Neuronal stem cell (in vitro differentiated cells): ENCODE data around the gene FAM181A.

ENCODE experiments used
- DNase-seq: peaks from one replicate; pipeline ENCODE4 v3.0.0-alpha.2; 2013; ENCODE audit warnings: low spot score
- H2AFZ ChIP-seq: one replicate; pipeline ENCODE4 v1.6.1; 2013; ENCODE audit warnings: mild to moderate bottlenecking, low read length, inconsistent platforms
- H2AK5ac ChIP-seq: 2 replicates; pipeline ENCODE4 v1.6.1; 2013; ENCODE audit warnings: low read depth, mild to moderate bottlenecking, inconsistent platforms, low read length, moderate library complexity, mixed read lengths
- H2BK120ac ChIP-seq: 2 replicates; pipeline ENCODE4 v1.6.1; 2013; ENCODE audit warnings: low read depth, mild to moderate bottlenecking, inconsistent platforms, low read length, moderate library complexity, mixed read lengths
- H2BK12ac ChIP-seq: one replicate; pipeline ENCODE4 v1.6.1; 2013; ENCODE audit warnings: low read length, inconsistent platforms
- H2BK15ac ChIP-seq: 2 replicates; pipeline ENCODE4 v1.6.1; 2013; ENCODE audit warnings: mild to moderate bottlenecking, low read length, inconsistent platforms, mixed read lengths
- H2BK5ac ChIP-seq: one replicate; pipeline ENCODE4 v1.6.1; 2013; ENCODE audit warnings: inconsistent platforms, mild to moderate bottlenecking, low read length, moderate library complexity
- H3K14ac ChIP-seq: one replicate; pipeline ENCODE4 v1.6.1; 2013; ENCODE audit warnings: low read length, inconsistent platforms
- H3K18ac ChIP-seq: 2 replicates; pipeline ENCODE4 v1.6.1; 2013; ENCODE audit warnings: low read length, inconsistent platforms
- H3K23ac ChIP-seq: 2 replicates; pipeline ENCODE4 v1.6.1; 2013; ENCODE audit warnings: low read depth, mild to moderate bottlenecking, mixed read lengths, low read length, inconsistent platforms; ENCODE audit not compliant: poor library complexity
- H3K27ac ChIP-seq: replicated peaks from 3 replicates; pipeline ENCODE4 v1.5.1; 2013; ENCODE audit warnings: low read length, inconsistent platforms
- H3K27me3 ChIP-seq, 3 experiments: 2 replicates each; pipeline ENCODE4 v1.6.1; 2013; ENCODE audit warnings: low read length in 3 of 3, mild to moderate bottlenecking in 2 of 3, inconsistent platforms in 1 of 3, low read depth in 1 of 3, mixed read lengths in 1 of 3, moderate library complexity in 1 of 3; ENCODE audit not compliant: control insufficient read depth in 3 of 3, insufficient read depth in 3 of 3
- H3K36me3 ChIP-seq, 2 donors: replicated peaks in 1 of 2; 2 replicates each; pipeline ENCODE4 v1.6.1; 2013; ENCODE audit warnings: low read length in 2 of 2; ENCODE audit not compliant: control insufficient read depth in 2 of 2, insufficient read depth in 2 of 2
- H3K4ac ChIP-seq: 2 replicates; pipeline ENCODE4 v1.6.1; 2013; ENCODE audit warnings: inconsistent platforms, mild to moderate bottlenecking, low read length, moderate library complexity
- H3K4me1 ChIP-seq, 2 donors: 1 replicate in 1 of 2; 2 replicates in 1 of 2; pipeline ENCODE4 v1.6.1; 2013; ENCODE audit warnings: low read length in 2 of 2, low read depth in 1 of 2; ENCODE audit not compliant: control insufficient read depth in 2 of 2, insufficient read depth in 1 of 2
- H3K4me2 ChIP-seq: one replicate; pipeline ENCODE4 v1.6.1; 2013; ENCODE audit warnings: mild to moderate bottlenecking, low read length, inconsistent platforms; ENCODE audit not compliant: insufficient read depth, poor library complexity, severe bottlenecking
- H3K4me3 ChIP-seq, 2 donors: 2 replicates each; pipeline ENCODE4 v1.5.1; 2013; ENCODE audit warnings: low read length in 2 of 2, mild to moderate bottlenecking in 2 of 2, inconsistent platforms in 1 of 2, moderate library complexity in 1 of 2
- H3K79me1 ChIP-seq: one replicate; pipeline ENCODE4 v1.6.1; 2013; ENCODE audit warnings: low read depth, mild to moderate bottlenecking, inconsistent platforms, low read length, moderate library complexity
- H3K9ac ChIP-seq: one replicate; pipeline ENCODE4 v1.6.1; 2013; ENCODE audit warnings: mild to moderate bottlenecking, low read depth, low read length, inconsistent platforms; ENCODE audit not compliant: poor library complexity
- H3K9me3 ChIP-seq, 2 donors: replicated peaks in 1 of 2; 2 replicates each; pipeline versions ENCODE3 to v1.6.1; 2013; ENCODE audit warnings: low read length in 2 of 2, mild to moderate bottlenecking in 2 of 2, inconsistent platforms in 1 of 2, low read depth in 1 of 2, mixed read lengths in 1 of 2, moderate library complexity in 1 of 2; ENCODE audit not compliant: control insufficient read depth in 2 of 2, insufficient read depth in 1 of 2
- H4K8ac ChIP-seq: one replicate; pipeline ENCODE4 v1.6.1; 2013; ENCODE audit warnings: low read depth, mild to moderate bottlenecking, inconsistent platforms, low read length, moderate library complexity
- H4K91ac ChIP-seq: one replicate; pipeline ENCODE4 v1.6.1; 2013; ENCODE audit warnings: low read length, low read depth, mild to moderate bottlenecking, inconsistent platforms; ENCODE audit not compliant: poor library complexity
- whole genome bisulfite sequencing, 2 donors: extraction: QIAGEN DNeasy Blood & Tissue Kit; methylation state at CpG; one replicate each; pipeline ENCODE4 v1.1.7; 2013; ENCODE audit warnings: missing lambda C conversion rate in 2 of 2, mixed read lengths in 1 of 2; ENCODE audit not compliant: insufficient read length in 2 of 2, insufficient replicate concordance in 1 of 2; ENCODE audit errors: extremely low coverage in 2 of 2; 5-methylcytosine and 5-hydroxymethylcytosine counted together

FAM181A gene

DNA sequence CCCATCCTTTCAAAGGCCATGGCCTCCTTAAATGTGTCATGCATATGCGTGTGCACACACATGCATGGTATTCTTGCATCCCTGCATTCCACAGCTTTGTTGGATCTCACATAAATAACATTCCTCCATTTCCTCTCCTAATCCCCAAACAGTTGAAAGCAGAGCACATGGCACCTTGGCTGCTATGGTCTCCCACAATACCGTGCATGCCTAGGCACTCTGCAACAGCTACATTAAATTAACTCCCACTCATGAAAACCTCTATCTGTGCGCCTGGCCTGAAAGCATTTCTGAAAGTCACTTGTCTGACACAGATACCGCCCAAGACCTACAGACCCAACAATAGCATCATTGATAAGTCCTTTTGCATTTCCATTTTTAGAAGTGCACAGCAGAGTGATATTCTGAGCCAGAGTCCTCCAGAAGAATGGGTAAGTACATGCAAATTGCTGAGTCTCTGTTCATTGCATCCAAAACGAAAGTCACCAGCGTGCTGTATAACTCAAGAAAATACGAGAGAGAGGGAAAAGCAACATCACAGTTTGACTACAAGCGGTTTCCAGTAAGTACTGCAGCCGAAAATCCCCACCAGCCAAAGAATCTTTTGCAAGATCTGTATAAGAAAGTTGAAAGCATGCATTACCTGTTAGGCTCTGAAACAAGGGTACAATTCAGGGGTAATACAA lies 48.8 kb downstream of the FAM181A start:
- Histone ChIP-seq H3K27me3 (peaks cover 0 to 13% (median 0%) of the 10 kb centered on the region in 3 experiments), H2BK120ac (no peak overlapping the region), H3K18ac (no peak overlapping the region), H3K4me1 (peaks cover 0 to 10% of the 10 kb centered on the region in 2 donors), H3K4ac (no peak overlapping the region), H4K8ac (no peak overlapping the region), H2BK12ac (no peak overlapping the region), H3K4me2 (no peak overlapping the region), H2AFZ (peak overlapping the region; percentile 6), H4K91ac (no peak overlapping the region), H3K4me3 (no peak overlapping the region), H2BK15ac (no peak overlapping the region), H3K9ac (no peak overlapping the region), H3K14ac (no peak overlapping the region), H3K23ac (no peak overlapping the region), H3K27ac (no peak overlapping the region), H3K79me1 (no peaks in the 10 kb centered on the region), H3K9me3 (no peaks in the 10 kb centered on the region), H2BK5ac (no peak overlapping the region), H3K36me3 (no peaks in the 10 kb centered on the region), H2AK5ac (no peak overlapping the region)
- DNase-seq = no peak
- WGBS, 2 donors = no CpG with 5 or more reads among the region's 9 CpGs

DNA sequence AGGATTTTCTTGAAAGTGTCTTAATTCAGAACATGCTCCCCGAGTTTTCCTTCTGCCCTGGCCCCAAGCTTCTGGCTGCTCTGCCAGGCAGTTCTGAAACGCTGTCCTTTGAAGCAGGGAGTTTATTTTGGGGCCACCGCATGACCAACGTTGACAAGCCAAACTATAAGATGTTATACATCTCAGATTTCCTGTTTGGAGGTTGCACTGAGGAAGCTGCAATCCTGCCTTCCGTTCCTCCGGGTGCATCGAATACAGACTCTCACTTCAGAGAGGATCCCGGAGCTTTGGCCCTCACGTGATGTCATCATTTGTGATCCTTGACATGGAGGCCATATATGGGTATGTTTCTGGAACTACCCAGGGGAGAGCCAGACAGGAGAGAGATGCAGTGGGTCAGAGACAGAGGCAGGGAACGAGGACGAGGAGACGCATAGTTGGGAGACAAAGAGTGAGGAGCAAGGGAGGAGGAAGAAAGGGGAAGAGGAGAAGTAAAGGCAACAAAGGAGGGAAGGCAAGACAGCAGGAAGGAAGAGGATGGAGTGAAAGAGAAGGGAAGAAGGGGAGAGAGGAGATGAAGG lies 49.4 kb downstream of the FAM181A start, which contains the start of gene ASB2:
Gene ASB2, minus strand, starts transcription at position 94 of the 581 bp plus-strand sequence. CDS start 12,031 bp downstream, outside the sequence.
- Histone ChIP-seq H2AFZ (peak within 1 kb of the TSS; percentile 6), H2BK15ac (no peak within 1 kb of the TSS), H3K14ac (no peak within 1 kb of the TSS), H4K8ac (no peak within 1 kb of the TSS), H2BK12ac (no peak within 1 kb of the TSS), H3K4me3 (peak within 1 kb of the TSS in 1 of 2 donors; percentile 26), H3K27ac (no peak within 1 kb of the TSS), H3K4ac (no peak within 1 kb of the TSS), H3K18ac (peak within 1 kb of the TSS; percentile 25), H3K27me3 (peaks cover 0 to 7% (median 0%) of the 10 kb centered on the region in 3 experiments), H4K91ac (no peak within 1 kb of the TSS), H3K4me1 (peaks cover 0 to 10% of the 10 kb centered on the region in 2 donors), H3K9me3 (no peaks in the 10 kb centered on the region), H3K23ac (no peak within 1 kb of the TSS), H2BK120ac (no peak within 1 kb of the TSS), H2BK5ac (no peak within 1 kb of the TSS), H2AK5ac (no peak within 1 kb of the TSS), H3K36me3 (no peaks in the 10 kb centered on the region), H3K4me2 (no peak within 1 kb of the TSS), H3K79me1 (no peaks in the 10 kb centered on the region), H3K9ac (no peak within 1 kb of the TSS)
- WGBS, 2 donors = no CpG with 5 or more reads among the region's 12 CpGs
- DNase-seq = no peak

DNA sequence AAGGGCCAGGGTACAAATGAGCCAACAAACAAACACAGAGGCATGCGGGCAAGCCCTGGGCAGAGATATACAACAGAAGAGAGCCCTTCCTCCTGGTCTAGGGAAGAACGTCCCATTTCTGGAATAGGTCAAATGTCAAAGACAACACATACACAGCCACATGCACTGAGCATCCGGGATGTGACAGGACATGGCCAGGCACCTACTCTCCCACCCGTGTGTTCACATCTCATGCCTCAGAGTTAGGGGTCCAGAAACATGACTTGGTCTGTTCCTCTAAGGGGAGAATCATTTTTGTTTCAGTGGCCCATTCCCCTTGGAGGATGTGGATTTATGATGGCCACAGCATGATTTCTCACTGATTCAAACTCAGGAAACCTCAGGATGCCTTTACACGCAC lies 50.0 kb downstream of the FAM181A start:
- no CpG with 5 or more reads among the region's 5 CpGs for WGBS, 2 donors

GRCh38 chr14:93977790-93978581 lies 50.8 kb downstream of the FAM181A start:
- Histone ChIP-seq H2BK120ac (no peak overlapping the region), H2BK5ac (no peak overlapping the region), H4K8ac (no peak overlapping the region), H2BK15ac (no peak overlapping the region), H3K9me3 (no peaks in the 10 kb centered on the region), H2AFZ (no peak overlapping the region), H3K27ac (no peak overlapping the region), H3K23ac (no peak overlapping the region), H3K4me2 (no peak overlapping the region), H3K27me3 (peaks cover 0 to 7% (median 0%) of the 10 kb centered on the region in 3 experiments), H2BK12ac (no peak overlapping the region), H3K18ac (peak overlapping the region; percentile 25), H4K91ac (no peak overlapping the region), H3K36me3 (no peaks in the 10 kb centered on the region), H3K4ac (no peak overlapping the region), H2AK5ac (no peak overlapping the region), H3K4me3 (no peak overlapping the region), H3K14ac (no peak overlapping the region), H3K4me1 (peaks cover 0 to 14% of the 10 kb centered on the region in 2 donors), H3K9ac (no peak overlapping the region), H3K79me1 (no peaks in the 10 kb centered on the region)
- no peak for DNase-seq
- WGBS, 2 donors = no CpG with 5 or more reads among the region's 11 CpGs

More for the DNA sequence above, 50.0 kb downstream of the FAM181A start:
- Histone ChIP-seq H3K9me3 (no peaks in the 10 kb centered on the region), H4K91ac (no peak overlapping the region), H3K4ac (no peak overlapping the region), H3K4me1 (peaks cover 0 to 10% of the 10 kb centered on the region in 2 donors), H2AK5ac (no peak overlapping the region), H3K4me3 (peak overlapping the region in 1 of 2 donors; percentile 26), H3K79me1 (no peaks in the 10 kb centered on the region), H3K14ac (no peak overlapping the region), H3K9ac (no peak overlapping the region), H2BK5ac (no peak overlapping the region), H3K36me3 (no peaks in the 10 kb centered on the region), H2BK12ac (no peak overlapping the region), H3K4me2 (no peak overlapping the region), H2AFZ (no peak overlapping the region), H3K27me3 (peaks cover 0 to 7% (median 0%) of the 10 kb centered on the region in 3 experiments), H2BK120ac (no peak overlapping the region), H3K18ac (no peak overlapping the region), H3K23ac (no peak overlapping the region), H2BK15ac (no peak overlapping the region), H4K8ac (no peak overlapping the region), H3K27ac (no peak overlapping the region)
- DNase-seq = no peak
